Measurements from ENCODE around the gene SH2D4B.

GRCh38 chr10:80669485-80669884 is 131.8 kb downstream of the SH2D4B start:
- TF ChIP-seq POLR2A (IDR thresholded peaks at IDR 0.05; ENCODE audit: low read depth) (no peak), POLR2AphosphoS5 (IDR thresholded peaks at IDR 0.05) (no peak), EP300 (IDR thresholded peaks at IDR 0.05) (no peak)
- TF ChIP-seq, protein P1, sequence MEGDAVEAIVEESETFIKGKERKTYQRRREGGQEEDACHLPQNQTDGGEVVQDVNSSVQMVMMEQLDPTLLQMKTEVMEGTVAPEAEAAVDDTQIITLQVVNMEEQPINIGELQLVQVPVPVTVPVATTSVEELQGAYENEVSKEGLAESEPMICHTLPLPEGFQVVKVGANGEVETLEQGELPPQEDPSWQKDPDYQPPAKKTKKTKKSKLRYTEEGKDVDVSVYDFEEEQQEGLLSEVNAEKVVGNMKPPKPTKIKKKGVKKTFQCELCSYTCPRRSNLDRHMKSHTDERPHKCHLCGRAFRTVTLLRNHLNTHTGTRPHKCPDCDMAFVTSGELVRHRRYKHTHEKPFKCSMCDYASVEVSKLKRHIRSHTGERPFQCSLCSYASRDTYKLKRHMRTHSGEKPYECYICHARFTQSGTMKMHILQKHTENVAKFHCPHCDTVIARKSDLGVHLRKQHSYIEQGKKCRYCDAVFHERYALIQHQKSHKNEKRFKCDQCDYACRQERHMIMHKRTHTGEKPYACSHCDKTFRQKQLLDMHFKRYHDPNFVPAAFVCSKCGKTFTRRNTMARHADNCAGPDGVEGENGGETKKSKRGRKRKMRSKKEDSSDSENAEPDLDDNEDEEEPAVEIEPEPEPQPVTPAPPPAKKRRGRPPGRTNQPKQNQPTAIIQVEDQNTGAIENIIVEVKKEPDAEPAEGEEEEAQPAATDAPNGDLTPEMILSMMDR (IDR thresholded peaks at IDR 0.05), result no peak
